SU-DHL-6 (cell line): Measurements from ENCODE around the gene TPSB2.

Experiments
- CTCF ChIP-seq: fragments of 200-600 bp; sonication (generic); IDR thresholded peaks from one replicate; pipeline ENCODE4 v1.5.1; 2017; ENCODE audit warnings: antibody characterized with exemption, mild to moderate bottlenecking, low read length, moderate library complexity; ENCODE audit not compliant: insufficient read depth, poor library complexity, severe bottlenecking
- EZH2phosphoT487 ChIP-seq: fragments of 200-600 bp; sonication (generic), shearing (Covaris generic); conservative IDR thresholded peaks from 2 replicates; pipeline ENCODE4 v1.6.1; 2018; ENCODE audit warnings: mild to moderate bottlenecking, antibody characterized with exemption, low read length, moderate library complexity, mixed read lengths

- TF ChIP-seq CTCF (no peak), EZH2phosphoT487 (no peak)
Observed at GRCh38 chr16:1244881-1245280, 14.9 kb upstream of the TPSB2 start.
